Activated T-helper 1 cell treated with anti-CD3 and anti-CD28 coated beads, Interleukin-2, amount 50 U/mL, for 16 hours (primary cell): ENCODE data around the gene SNAPIN.
A peak's percentile ranks its signal among the peaks of the same experiment; 100 is the strongest.
"Not testable (repeated sequence)": the region's sequence is repeated elsewhere in the genome, so short reads cannot be mapped to it uniquely, and the experiment has no call there.

ENCODE experiments used
- DNase-seq, 2 donors: peaks; one replicate each; pipeline ENCODE4 v3.0.0-alpha.2; 2020; ENCODE audit warnings: low read depth in 1 of 2, low spot score in 1 of 2

Gene SNAPIN

DNA sequence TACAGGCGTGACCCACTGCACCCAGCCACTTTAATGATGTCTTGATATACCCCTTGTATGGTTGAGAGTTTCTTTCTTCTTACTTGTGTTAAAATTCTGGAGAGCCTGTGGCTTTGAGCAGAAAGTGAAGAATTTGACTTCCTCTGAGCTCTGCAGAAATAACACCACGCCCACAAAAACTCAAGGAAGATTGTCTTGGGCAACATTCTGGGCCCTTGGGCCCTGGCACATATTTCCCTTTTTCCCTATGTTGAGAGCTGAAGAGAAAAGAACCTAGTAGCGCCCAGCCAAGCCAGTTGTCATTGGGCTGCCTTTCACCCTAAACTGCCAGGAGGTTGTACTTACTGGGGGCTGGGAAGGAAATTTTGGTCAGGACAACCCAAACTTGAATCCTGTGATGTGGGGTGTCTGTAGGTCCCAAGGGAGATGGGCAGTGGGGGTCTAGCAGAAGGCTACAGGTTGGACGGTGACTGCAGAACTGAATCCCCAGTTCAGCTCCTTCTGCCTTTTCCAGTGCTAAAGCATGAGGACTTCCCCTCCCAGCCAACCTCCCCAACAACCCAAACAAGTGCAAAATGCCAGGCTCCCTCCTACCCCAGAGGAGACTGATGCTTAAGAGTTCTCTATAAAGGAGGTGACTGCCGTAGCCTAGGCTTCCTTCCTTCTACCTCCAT is 11.7 kb upstream of the SNAPIN start:
- no peak for DNase-seq

DNA sequence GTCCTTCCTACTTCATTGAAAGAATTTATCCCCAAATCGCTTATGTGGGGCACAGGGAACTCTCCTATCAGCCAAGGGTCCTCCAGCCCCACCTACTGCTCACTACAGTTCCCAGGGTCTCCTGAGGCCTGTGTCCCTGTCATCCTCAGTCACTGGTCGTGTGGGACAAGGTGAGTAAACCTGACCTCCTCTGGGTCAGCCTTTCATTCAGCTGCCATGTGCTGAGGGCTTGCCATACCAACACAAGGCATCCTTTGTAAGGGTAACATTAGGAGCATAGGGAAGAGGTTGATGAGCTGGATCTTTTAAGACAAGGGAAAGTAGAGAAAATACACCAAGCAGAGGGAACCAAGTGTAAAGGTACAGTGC is 11.2 kb upstream of the SNAPIN start:
- no peak for DNase-seq

DNA sequence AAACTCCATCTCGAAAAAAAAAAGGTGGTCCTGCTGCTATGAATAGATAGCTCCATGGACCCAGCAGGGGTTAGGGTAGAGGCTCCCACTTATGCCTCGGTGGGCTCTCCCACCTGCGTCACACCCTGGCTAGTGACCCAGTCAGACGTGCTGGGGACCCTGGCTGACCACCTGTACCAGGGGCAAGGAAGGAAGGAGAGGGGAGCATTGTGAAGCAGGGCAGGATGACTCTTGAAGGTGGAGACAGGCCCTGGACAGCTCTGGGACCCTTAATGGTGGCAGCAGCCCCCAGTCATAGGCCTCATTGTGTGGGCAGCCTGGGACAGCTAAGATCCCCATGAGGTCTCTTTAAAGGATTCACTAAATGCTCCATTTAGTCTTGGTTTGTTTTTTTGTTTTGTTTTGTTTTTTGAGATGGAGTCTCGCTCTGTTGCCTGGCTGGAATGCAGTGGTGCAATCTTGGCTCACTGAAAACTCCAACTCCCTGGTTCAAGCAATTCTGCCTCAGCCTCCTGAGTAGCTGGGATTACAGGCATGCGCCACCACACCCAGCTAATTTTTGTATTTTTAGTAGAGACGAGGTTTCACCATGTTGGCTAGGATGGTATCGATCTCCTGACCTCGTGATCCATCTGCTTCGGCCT is 10.4 kb upstream of the SNAPIN start:
- DNase-seq: no peak

DNA sequence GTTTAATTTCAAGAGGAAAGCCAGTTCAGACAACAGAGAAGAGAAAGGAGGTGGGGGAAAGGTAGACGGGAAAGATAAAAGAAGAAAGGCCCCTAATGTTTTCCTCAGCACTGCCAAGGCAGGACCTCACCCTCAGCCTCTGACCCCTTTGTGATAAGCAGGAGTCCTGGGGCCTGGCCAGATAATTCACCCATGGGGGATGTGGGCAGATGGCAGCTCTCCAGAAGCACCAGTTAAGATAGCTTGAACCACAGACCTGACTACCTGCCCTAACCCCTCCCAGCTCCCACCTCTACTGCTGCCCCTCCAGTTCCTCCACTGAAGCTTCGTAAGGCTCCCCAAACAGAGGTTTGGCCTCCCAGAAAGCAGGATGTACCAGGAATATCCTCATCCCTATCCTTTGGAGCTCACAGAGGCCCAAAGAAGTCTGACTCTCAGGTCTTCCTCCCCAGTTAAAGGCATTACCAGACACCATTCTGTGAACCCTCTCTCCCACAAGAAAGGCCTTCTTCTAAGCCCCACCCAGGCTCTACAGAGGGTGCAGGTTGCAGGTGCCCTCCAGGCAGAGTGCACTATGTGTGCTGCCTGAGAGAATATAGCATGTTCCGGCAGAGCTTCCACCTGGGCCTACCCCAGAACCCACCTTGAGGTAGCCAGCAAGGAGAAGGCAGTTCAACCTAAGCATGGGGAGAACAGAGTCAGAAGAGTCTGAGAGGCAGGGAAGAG is 9.2 kb upstream of the SNAPIN start:
- no peak for DNase-seq

DNA sequence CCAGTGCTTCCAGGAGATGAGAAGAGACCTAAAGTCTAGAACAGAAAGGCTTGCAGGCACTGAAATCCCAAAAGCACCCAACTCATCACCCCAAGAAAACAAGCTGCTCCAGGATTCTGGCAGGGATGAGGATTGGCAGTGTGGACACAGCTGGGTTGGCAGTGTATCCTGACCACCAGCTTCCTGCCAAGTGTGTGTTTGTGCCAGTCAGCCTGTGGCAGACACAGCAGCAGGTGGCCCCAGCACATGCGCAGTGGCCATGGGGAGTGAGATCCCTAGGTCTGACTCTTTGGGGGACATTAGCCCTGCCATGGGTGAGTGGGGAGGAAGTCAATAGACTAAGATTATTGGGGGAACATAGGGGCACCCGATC is 8.7 kb upstream of the SNAPIN start:
- DNase-seq: no peak

DNA sequence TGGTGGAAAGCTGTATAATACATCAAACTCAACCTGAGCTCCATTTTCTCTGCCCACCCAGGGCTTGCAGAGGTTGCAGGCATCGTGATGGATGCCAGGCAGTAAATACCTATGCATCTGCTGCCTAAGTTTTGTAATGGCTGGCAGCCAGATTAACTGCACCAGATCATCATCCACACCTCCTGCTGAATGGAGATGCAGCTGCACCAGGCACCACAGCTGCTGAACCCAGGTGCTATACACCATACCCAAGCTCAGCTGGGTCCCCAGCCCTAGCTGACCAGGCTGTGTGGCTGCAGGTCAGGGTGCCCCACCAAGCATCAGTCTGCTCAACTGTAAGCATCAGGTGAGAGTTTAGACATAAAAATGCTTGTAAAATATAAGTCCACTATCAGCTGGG is 6.7 kb upstream of the SNAPIN start:
- DNase-seq: no peak

DNA sequence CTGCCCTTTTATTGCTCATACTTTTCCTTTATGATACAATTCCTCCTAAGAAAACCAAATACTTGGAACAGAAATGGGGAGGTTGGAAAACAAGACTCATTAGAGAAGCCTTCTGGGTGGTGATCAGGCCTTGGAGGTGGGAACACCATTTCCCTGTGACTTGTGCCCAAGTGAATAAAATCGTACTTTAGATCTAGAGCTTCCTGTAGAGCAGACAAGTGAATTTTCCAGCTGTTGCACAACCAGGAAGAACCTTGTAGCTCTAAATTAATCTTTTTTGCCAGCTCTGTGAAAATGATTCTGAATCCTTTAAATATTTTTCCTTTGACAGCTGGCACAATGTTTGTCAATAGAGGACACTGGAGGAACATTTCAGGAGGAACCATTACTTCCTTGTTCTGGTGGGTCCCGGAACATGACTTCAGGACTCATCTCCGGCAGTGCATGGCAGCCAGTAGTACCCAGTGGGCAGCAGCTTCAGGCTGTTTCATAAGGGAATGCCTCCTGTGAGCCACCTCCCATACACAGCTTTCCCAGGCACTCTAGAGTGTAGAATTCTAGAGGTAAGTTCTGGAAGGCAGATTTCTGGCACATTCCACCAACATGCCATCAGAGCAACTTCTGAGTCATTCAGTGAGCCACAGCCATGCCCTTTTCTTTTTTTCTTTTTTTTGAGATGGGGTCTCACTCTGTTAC is 5.5 kb upstream of the SNAPIN start:
- DNase-seq: no peak

- no peak for DNase-seq
These were observed 3.2 kb upstream of the SNAPIN start for GRCh38 chr1:153655333-153655732.

GRCh38 chr1:153659175-153659534 is 652 bp downstream of the SNAPIN start:
- no peak for DNase-seq

DNA sequence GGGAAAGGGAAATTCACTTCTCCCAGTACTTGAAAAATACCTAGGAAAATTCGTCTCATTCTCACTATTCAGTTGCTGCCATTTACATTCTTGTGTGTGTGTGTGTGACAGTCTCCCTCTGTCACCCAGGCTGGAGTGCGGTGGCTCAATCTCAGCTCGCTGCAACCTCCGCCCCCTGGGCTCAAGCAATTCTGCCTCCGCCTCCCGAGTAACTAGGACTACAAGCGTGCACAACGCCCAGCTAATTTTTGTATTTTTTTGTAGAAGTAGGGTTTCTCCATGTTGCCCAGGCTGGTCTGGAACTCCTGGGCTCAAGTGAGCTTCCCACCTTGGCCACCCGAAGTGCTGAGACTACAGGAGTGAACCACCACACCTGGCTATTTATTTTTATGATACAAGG is 1.2 kb downstream of the SNAPIN start:
- DNase-seq: no peak

- no peak for DNase-seq
These were observed 2.7 kb downstream of the SNAPIN start for GRCh38 chr1:153661111-153661708.

DNA sequence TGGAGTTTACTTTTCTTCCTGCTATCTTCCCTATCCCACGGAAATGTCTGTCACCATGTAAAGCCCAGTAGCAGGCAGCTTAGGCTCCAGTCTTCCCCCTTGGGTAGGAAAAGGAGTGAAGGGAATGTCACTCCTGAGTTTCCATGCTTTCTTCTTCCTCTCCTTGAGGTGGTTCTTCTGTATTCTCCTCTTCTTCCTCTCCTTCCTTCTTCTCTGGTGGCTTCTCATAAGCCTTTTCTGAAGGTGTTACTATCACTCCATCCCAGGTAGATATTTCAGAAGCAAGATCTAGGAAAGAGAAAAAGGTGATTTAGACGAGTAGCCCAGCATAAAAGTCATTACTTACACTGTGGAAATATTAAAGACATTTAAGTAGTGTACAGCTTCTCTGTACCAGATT is 3.8 kb downstream of the SNAPIN start:
- no peak for DNase-seq

GRCh38 chr1:153663211-153663610 is 4.7 kb downstream of the SNAPIN start:
- no peak for DNase-seq

DNA sequence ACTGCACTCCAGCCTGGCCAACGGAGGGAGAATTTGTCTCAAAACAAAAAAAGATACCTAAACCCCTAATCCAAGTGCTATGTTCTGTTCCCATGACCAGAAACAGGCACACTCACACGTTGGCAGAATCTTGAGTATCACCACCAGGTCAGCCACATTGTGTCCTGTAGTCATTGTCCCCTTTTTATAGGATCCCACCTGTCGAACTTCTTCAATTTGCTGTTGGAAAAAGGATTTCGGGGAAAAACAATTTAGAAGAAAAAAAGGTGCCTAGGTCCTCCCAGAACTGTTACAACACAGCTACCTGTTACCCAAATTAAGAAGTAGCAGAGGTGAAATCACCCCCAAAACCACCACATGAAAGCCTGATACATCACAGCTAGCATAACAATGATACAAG is 8.9 kb downstream of the SNAPIN start:
- no peak for DNase-seq

- not testable (repeated sequence) for DNase-seq
These were observed 10.2 kb downstream of the SNAPIN start for GRCh38 chr1:153668672-153669071.

DNA sequence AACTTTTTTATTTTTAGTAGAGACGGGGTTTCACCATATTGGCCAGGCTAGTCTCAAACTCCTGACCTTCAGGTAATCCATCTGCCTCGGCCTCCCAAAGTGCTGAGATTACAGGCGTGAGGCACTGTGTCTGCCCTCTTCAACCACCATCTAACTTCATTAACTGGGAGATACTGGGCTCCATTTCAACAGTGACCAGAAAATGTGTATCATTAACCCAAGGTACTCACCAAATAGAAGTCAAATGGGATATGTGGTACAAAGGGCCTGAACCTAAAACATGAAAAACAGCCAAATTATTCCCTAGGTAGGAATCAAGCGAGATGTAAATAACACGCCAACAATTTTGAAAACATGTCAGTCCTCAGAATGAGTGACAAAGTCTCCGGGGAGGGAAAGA is 11.1 kb downstream of the SNAPIN start:
- DNase-seq: no peak

- DNase-seq: no peak
These were observed 11.9 kb downstream of the SNAPIN start for GRCh38 chr1:153670257-153670858.

- DNase-seq: peak; percentile 92 to 93
These were observed 12.5 kb downstream of the SNAPIN start, which contains the start of gene ILF2 for GRCh38 chr1:153670859-153671627. TSS of gene ILF2 (minus strand) at chr1:153670993. CDS start at chr1:153670922, 71 bp downstream.

DNA sequence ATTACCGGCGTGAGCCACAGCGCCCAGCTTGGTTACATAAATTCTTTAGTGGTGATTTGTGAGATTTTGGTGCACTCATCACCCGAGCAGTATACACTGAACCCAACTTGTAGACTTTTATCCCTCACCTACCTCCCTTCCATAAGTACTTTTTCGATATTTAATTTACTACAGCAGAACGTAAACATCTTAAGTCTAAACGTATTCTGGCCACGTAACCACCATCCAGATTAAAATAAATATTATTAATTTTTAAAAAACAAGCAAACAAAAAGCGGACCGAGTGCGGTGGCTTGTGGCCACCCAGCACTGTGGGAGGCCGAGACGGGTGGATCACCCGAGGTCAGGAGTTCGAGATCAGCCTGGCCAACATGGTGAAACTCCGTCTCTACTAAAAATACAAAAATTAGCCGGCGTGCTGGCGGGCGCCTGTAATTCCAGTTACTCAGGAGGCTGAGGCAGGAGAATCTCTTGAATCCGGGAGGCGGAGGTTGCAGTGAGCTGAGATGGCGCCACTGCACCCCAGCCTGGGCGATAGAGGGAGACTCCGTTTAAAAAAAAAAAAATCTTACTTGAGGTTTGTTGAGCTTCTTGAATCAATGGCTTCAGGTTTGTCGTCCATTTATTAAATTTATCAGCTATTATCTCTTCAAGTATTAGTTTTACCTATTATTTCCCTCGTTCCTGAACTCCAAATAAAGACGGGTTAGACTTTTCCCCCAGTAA is 13.3 kb downstream of the SNAPIN start:
- not testable (repeated sequence) for DNase-seq

GRCh38 chr1:153673511-153673910 is 15.0 kb downstream of the SNAPIN start:
- no peak for DNase-seq
